Measurements from ENCODE around the gene TRIM14. TPM values are rescaled to one million over a fixed set of nuclear protein-coding genes. Genes with fewer than 3 reads are reported as not detected.

Gene TRIM14
- polyA plus RNA-seq, 1 experiment: 9.9 TPM

GRCh38 chr9:98108531-98109031 is 10.4 kb downstream of the TRIM14 start:
- H3K4me3 ChIP-seq (ENCODE audit: low read depth, low read length): no peak overlapping the region
- H3K36me3 ChIP-seq (ENCODE audit: control insufficient read depth, insufficient read depth, low read length): no peaks in the 10 kb centered on the region; the same call in 1 of the 2 replicates
- ChIA-PET CTCF (no interaction called here), POLR2A (no interaction called here)
- no peak for TF ChIP-seq CTCF (IDR thresholded peaks at IDR 0.05; ENCODE audit: insufficient read depth, low read depth, low read length)
- H3K27me3 ChIP-seq (ENCODE audit: control insufficient read depth, insufficient read depth, low read length): no peaks in the 10 kb centered on the region
- no peak for DNase-seq (ENCODE audit: low read depth)

- CTCF ChIA-PET: no interaction called here
- POLR2A ChIA-PET: no interaction called here
- Histone ChIP-seq H3K4me3 (ENCODE audit: low read depth, low read length) (no peak overlapping the region), H3K36me3 (ENCODE audit: control insufficient read depth, insufficient read depth, low read length) (no peaks in the 10 kb centered on the region; the same call in 1 of the 2 replicates), H3K27me3 (ENCODE audit: control insufficient read depth, insufficient read depth, low read length) (no peaks in the 10 kb centered on the region)
- DNase-seq (ENCODE audit: low read depth): no peak
- no peak for TF ChIP-seq CTCF (IDR thresholded peaks at IDR 0.05; ENCODE audit: insufficient read depth, low read depth, low read length)
These were observed 11.1 kb downstream of the TRIM14 start for GRCh38 chr9:98107926-98108325.

GRCh38 chr9:98105006-98105405 is 14.0 kb downstream of the TRIM14 start:
- TF ChIP-seq CTCF (IDR thresholded peaks at IDR 0.05; ENCODE audit: insufficient read depth, low read depth, low read length): no peak
- Histone ChIP-seq H3K27me3 (ENCODE audit: control insufficient read depth, insufficient read depth, low read length) (no peaks in the 10 kb centered on the region), H3K36me3 (ENCODE audit: control insufficient read depth, insufficient read depth, low read length) (no peaks in the 10 kb centered on the region; the same call in 1 of the 2 replicates), H3K4me3 (ENCODE audit: low read depth, low read length) (no peak overlapping the region)
- DNase-seq (ENCODE audit: low read depth): no peak
- POLR2A ChIA-PET: no interaction called here
- CTCF ChIA-PET: no interaction called here

- no peak for TF ChIP-seq CTCF (IDR thresholded peaks at IDR 0.05; ENCODE audit: insufficient read depth, low read depth, low read length)
- H3K4me3 ChIP-seq (ENCODE audit: low read depth, low read length): no peak overlapping the region
- POLR2A ChIA-PET: no interaction called here
- H3K36me3 ChIP-seq (ENCODE audit: control insufficient read depth, insufficient read depth, low read length): no peaks in the 10 kb centered on the region; the same call in 1 of the 2 replicates
- H3K27me3 ChIP-seq (ENCODE audit: control insufficient read depth, insufficient read depth, low read length): no peaks in the 10 kb centered on the region
- CTCF ChIA-PET: interaction anchor here (1.0 kb wide), 1 partner anchor 9 kb away, joined by 3 read pairs; no protein-coding TSS in a partner anchor
- no peak for DNase-seq (ENCODE audit: low read depth)
These were observed 14.6 kb downstream of the TRIM14 start for GRCh38 chr9:98104445-98104881.

GRCh38 chr9:98101868-98102273 is 17.2 kb downstream of the TRIM14 start:
- no peaks in the 10 kb centered on the region; the same call in 1 of the 2 replicates for H3K36me3 ChIP-seq (ENCODE audit: control insufficient read depth, insufficient read depth, low read length)
- H3K27me3 ChIP-seq (ENCODE audit: control insufficient read depth, insufficient read depth, low read length): no peaks in the 10 kb centered on the region
- no peak for DNase-seq (ENCODE audit: low read depth)
- ChIA-PET POLR2A (no interaction called here), CTCF (no interaction called here)
- no peak for TF ChIP-seq CTCF (IDR thresholded peaks at IDR 0.05; ENCODE audit: insufficient read depth, low read depth, low read length)
- H3K4me3 ChIP-seq (ENCODE audit: low read depth, low read length): no peak overlapping the region

All from BJ (cell line).